ENCODE results near the gene ZNF74. TPM values are rescaled to one million over a fixed set of nuclear protein-coding genes. Genes with fewer than 3 reads are reported as not detected.

The ZNF74 gene
- polyA plus RNA-seq, 1 donor from 2014 or later: 75.6 TPM

GRCh38 chr22:20425566-20426258 lies 31.8 kb downstream of the ZNF74 start:
- Histone ChIP-seq H4K20me1 (ENCODE audit: insufficient read depth) (no peaks in the 10 kb centered on the region), H3F3A (ENCODE audit: insufficient read depth, low read length, poor library complexity, severe bottlenecking) (no peaks in the 10 kb centered on the region), H3K9me3 (ENCODE audit: low read length) (no peaks in the 10 kb centered on the region), H3K27ac (ENCODE audit: low read length) (no peak overlapping the region), H3K9ac (ENCODE audit: low read length) (no peak overlapping the region), H3K4me3 (ENCODE audit: low read length) (no peak overlapping the region), H3K79me2 (replicated peaks; ENCODE audit: insufficient read depth, low read length) (no peaks in the 10 kb centered on the region), H3K36me3 (ENCODE audit: insufficient read depth, low read length) (no peaks in the 10 kb centered on the region), H3K9me2 (ENCODE audit: insufficient read depth, low read length) (no peaks in the 10 kb centered on the region), H3K27me3 (ENCODE audit: insufficient read depth, low read depth, low read length) (peaks cover 23% of the 10 kb centered on the region), H2AFZ (ENCODE audit: low read depth, low read length) (no peak overlapping the region), H3K4me2 (ENCODE audit: low read length) (no peak overlapping the region)
- TF ChIP-seq RAD21 (conservative IDR thresholded peaks at IDR 0.05) (no peak), TAF1 (IDR thresholded peaks at IDR 0.05; ENCODE audit: low read depth) (no peak), POLR2AphosphoS5 (IDR thresholded peaks at IDR 0.05) (no peak), SMC3 (conservative IDR thresholded peaks at IDR 0.05; ENCODE audit: poor library complexity) (no peak), EP300 (conservative IDR thresholded peaks at IDR 0.05; ENCODE audit: poor library complexity, severe bottlenecking) (no peak), MXI1 (conservative IDR thresholded peaks at IDR 0.05; ENCODE audit: poor library complexity, severe bottlenecking) (no peak), EZH2 (IDR thresholded peaks at IDR 0.05; ENCODE audit: borderline replicate concordance, insufficient read depth, low read length, poor library complexity, severe bottlenecking) (no peak)
- TF ChIP-seq, protein P1, sequence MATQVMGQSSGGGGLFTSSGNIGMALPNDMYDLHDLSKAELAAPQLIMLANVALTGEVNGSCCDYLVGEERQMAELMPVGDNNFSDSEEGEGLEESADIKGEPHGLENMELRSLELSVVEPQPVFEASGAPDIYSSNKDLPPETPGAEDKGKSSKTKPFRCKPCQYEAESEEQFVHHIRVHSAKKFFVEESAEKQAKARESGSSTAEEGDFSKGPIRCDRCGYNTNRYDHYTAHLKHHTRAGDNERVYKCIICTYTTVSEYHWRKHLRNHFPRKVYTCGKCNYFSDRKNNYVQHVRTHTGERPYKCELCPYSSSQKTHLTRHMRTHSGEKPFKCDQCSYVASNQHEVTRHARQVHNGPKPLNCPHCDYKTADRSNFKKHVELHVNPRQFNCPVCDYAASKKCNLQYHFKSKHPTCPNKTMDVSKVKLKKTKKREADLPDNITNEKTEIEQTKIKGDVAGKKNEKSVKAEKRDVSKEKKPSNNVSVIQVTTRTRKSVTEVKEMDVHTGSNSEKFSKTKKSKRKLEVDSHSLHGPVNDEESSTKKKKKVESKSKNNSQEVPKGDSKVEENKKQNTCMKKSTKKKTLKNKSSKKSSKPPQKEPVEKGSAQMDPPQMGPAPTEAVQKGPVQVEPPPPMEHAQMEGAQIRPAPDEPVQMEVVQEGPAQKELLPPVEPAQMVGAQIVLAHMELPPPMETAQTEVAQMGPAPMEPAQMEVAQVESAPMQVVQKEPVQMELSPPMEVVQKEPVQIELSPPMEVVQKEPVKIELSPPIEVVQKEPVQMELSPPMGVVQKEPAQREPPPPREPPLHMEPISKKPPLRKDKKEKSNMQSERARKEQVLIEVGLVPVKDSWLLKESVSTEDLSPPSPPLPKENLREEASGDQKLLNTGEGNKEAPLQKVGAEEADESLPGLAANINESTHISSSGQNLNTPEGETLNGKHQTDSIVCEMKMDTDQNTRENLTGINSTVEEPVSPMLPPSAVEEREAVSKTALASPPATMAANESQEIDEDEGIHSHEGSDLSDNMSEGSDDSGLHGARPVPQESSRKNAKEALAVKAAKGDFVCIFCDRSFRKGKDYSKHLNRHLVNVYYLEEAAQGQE (IDR thresholded peaks at IDR 0.05; ENCODE audit: borderline replicate concordance): no peak
- TF ChIP-seq, protein P2, sequence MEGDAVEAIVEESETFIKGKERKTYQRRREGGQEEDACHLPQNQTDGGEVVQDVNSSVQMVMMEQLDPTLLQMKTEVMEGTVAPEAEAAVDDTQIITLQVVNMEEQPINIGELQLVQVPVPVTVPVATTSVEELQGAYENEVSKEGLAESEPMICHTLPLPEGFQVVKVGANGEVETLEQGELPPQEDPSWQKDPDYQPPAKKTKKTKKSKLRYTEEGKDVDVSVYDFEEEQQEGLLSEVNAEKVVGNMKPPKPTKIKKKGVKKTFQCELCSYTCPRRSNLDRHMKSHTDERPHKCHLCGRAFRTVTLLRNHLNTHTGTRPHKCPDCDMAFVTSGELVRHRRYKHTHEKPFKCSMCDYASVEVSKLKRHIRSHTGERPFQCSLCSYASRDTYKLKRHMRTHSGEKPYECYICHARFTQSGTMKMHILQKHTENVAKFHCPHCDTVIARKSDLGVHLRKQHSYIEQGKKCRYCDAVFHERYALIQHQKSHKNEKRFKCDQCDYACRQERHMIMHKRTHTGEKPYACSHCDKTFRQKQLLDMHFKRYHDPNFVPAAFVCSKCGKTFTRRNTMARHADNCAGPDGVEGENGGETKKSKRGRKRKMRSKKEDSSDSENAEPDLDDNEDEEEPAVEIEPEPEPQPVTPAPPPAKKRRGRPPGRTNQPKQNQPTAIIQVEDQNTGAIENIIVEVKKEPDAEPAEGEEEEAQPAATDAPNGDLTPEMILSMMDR (IDR thresholded peaks at IDR 0.05; ENCODE audit: poor library complexity, severe bottlenecking): no peak

DNA sequence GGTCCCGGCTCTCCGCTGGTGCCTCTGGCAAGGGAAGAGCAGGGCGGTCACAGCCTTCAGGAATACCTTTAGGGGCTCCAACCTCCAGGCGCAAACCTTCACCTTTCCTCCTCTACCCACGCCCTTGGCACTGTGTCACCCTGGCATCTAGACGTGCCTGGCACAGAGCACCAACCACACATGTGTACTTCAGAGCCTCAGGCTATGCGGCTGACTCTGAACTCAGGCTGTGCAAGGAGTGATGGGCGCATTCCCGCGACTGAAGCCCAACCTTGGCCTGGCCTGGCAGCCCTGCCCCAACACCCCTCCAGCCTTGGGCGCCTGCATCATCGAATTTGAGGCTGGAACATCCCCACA lies 32.3 kb downstream of the ZNF74 start:
- no peak overlapping the region for H2AFZ ChIP-seq (ENCODE audit: low read depth, low read length)
- no peaks in the 10 kb centered on the region for H3K9me2 ChIP-seq (ENCODE audit: insufficient read depth, low read length)
- no peaks in the 10 kb centered on the region for H3K9me3 ChIP-seq (ENCODE audit: low read length)
- TF ChIP-seq MXI1 (conservative IDR thresholded peaks at IDR 0.05; ENCODE audit: poor library complexity, severe bottlenecking): no peak
- no peak for TF ChIP-seq SMC3 (conservative IDR thresholded peaks at IDR 0.05; ENCODE audit: poor library complexity)
- no peak for TF ChIP-seq EZH2 (IDR thresholded peaks at IDR 0.05; ENCODE audit: borderline replicate concordance, insufficient read depth, low read length, poor library complexity, severe bottlenecking)
- no peak for TF ChIP-seq POLR2AphosphoS5 (IDR thresholded peaks at IDR 0.05)
- TF ChIP-seq, protein P2 (IDR thresholded peaks at IDR 0.05; ENCODE audit: poor library complexity, severe bottlenecking): no peak
- no peak for TF ChIP-seq TAF1 (IDR thresholded peaks at IDR 0.05; ENCODE audit: low read depth)
- TF ChIP-seq EP300 (conservative IDR thresholded peaks at IDR 0.05; ENCODE audit: poor library complexity, severe bottlenecking): no peak
- no peak for TF ChIP-seq RAD21 (conservative IDR thresholded peaks at IDR 0.05)
- TF ChIP-seq, protein P1 (IDR thresholded peaks at IDR 0.05; ENCODE audit: borderline replicate concordance): no peak
- no peak overlapping the region for H3K27ac ChIP-seq (ENCODE audit: low read length)
- no peak overlapping the region for H3K4me2 ChIP-seq (ENCODE audit: low read length)
- no peak overlapping the region for H3K4me3 ChIP-seq (ENCODE audit: low read length)
- no peaks in the 10 kb centered on the region for H4K20me1 ChIP-seq (ENCODE audit: insufficient read depth)
- no peaks in the 10 kb centered on the region for H3F3A ChIP-seq (ENCODE audit: insufficient read depth, low read length, poor library complexity, severe bottlenecking)
- peaks cover 28% of the 10 kb centered on the region for H3K27me3 ChIP-seq (ENCODE audit: insufficient read depth, low read depth, low read length)
- H3K79me2 ChIP-seq (replicated peaks; ENCODE audit: insufficient read depth, low read length): no peaks in the 10 kb centered on the region
- no peaks in the 10 kb centered on the region for H3K36me3 ChIP-seq (ENCODE audit: insufficient read depth, low read length)
- H3K9ac ChIP-seq (ENCODE audit: low read length): no peak overlapping the region

Data from neural cell (in vitro differentiated cells).